SK-N-SH treated with all-trans-retinoic acid at 6 μM for 48 hours (cell line): ENCODE measurements around the gene SLC35B2.

Experiments used
- ARNTL ChIP-seq: fragments of 450-650 bp; formaldehyde crosslinking; IDR thresholded peaks from 2 replicates; pipeline ENCODE4 v1.5.0; 2020; ENCODE audit warnings: low read depth, mild to moderate bottlenecking, moderate library complexity, borderline replicate concordance
- CREB5 ChIP-seq: fragments of 250-450 bp; sonication (Bioruptor Pico); IDR thresholded peaks from 2 replicates; pipeline ENCODE4 v1.5.1; 2020; ENCODE audit warnings: low read depth, mild to moderate bottlenecking, moderate library complexity
- CSDC2 ChIP-seq: fragments of 250-450 bp; sonication (Bioruptor Pico); IDR thresholded peaks from 2 replicates; pipeline ENCODE4 v1.5.0; 2020; ENCODE audit warnings: mild to moderate bottlenecking, moderate library complexity
- ESRRG ChIP-seq: fragments of 250-450 bp; sonication (Bioruptor Pico); IDR thresholded peaks from 2 replicates; pipeline ENCODE4 v1.6.1; 2021; ENCODE audit warnings: mild to moderate bottlenecking
- GLIS3 ChIP-seq: fragments of 250-450 bp; sonication (Bioruptor Pico); IDR thresholded peaks from 2 replicates; pipeline ENCODE4 v1.5.0; 2020; ENCODE audit warnings: mild to moderate bottlenecking, moderate library complexity
- PATZ1 ChIP-seq: fragments of 250-450 bp; sonication (Bioruptor Pico); IDR thresholded peaks from 2 replicates; pipeline ENCODE4 v1.8.0; 2020; ENCODE audit warnings: mild to moderate bottlenecking, moderate library complexity, borderline replicate concordance
- PPARA ChIP-seq: fragments of 250-450 bp; sonication (Bioruptor Pico); IDR thresholded peaks from 2 replicates; pipeline ENCODE4 v1.5.0; 2020; ENCODE audit warnings: mild to moderate bottlenecking, borderline replicate concordance
- SNAI2 ChIP-seq: fragments of 250-450 bp; sonication (Bioruptor Pico); IDR thresholded peaks from 2 replicates; pipeline ENCODE4 v1.5.0; 2020; ENCODE audit warnings: mild to moderate bottlenecking, moderate library complexity
- TOX ChIP-seq: fragments of 250-450 bp; sonication (Bioruptor Pico); IDR thresholded peaks from 2 replicates; pipeline ENCODE4 v1.8.0; 2021; ENCODE audit warnings: mild to moderate bottlenecking, moderate library complexity, borderline replicate concordance
- TSHZ2 ChIP-seq: fragments of 250-450 bp; sonication (Bioruptor Pico); IDR thresholded peaks from 2 replicates; pipeline ENCODE4 v1.5.0; 2020; ENCODE audit warnings: mild to moderate bottlenecking, moderate library complexity
- ZC3H10 ChIP-seq: fragments of 250-450 bp; sonication (Bioruptor Pico); IDR thresholded peaks from 2 replicates; pipeline ENCODE4 v1.5.1; 2021; ENCODE audit warnings: mild to moderate bottlenecking, moderate library complexity
- ZFP3 ChIP-seq: fragments of 250-450 bp; sonication (Bioruptor Pico); IDR thresholded peaks from 2 replicates; pipeline ENCODE4 v1.5.0; 2020; ENCODE audit warnings: mild to moderate bottlenecking, moderate library complexity
- ZFP30 ChIP-seq: fragments of 450-650 bp; formaldehyde crosslinking; IDR thresholded peaks from 2 replicates; pipeline ENCODE4 v1.5.0; 2022; ENCODE audit warnings: mild to moderate bottlenecking, moderate library complexity
- ZNF70 ChIP-seq: fragments of 450-650 bp; formaldehyde crosslinking; IDR thresholded peaks from 2 replicates; pipeline ENCODE4 v1.5.0; 2020; ENCODE audit warnings: mild to moderate bottlenecking, moderate library complexity

- no peak for TF ChIP-seq SNAI2 (CRISPR knock-in tag)
- no peak for TF ChIP-seq ARNTL (CRISPR knock-in tag)
- no peak for TF ChIP-seq ZNF70 (CRISPR knock-in tag)
- TF ChIP-seq TOX (CRISPR knock-in tag): no peak
- no peak for TF ChIP-seq ZFP3
- no peak for TF ChIP-seq TSHZ2 (CRISPR knock-in tag)
- TF ChIP-seq GLIS3 (CRISPR knock-in tag): no peak
- no peak for TF ChIP-seq PATZ1 (CRISPR knock-in tag)
- no peak for TF ChIP-seq PPARA (CRISPR knock-in tag)
- TF ChIP-seq CSDC2 (CRISPR knock-in tag): no peak
- TF ChIP-seq ZFP30: no peak
- TF ChIP-seq ZC3H10: no peak
- no peak for TF ChIP-seq ESRRG (CRISPR knock-in tag)
- no peak for TF ChIP-seq CREB5 (CRISPR knock-in tag)
Observed at GRCh38 chr6:44305200-44305725, 47.9 kb upstream of the SLC35B2 start.
